ENCODE data around the gene TGFBI. TPM values are rescaled to one million over a fixed set of nuclear protein-coding genes. Genes with fewer than 3 reads are reported as not detected.

The TGFBI gene
- total RNA-seq, 4 donors from 2014 or later: 7.3 to 63.5 (median 33.3) TPM

DNA sequence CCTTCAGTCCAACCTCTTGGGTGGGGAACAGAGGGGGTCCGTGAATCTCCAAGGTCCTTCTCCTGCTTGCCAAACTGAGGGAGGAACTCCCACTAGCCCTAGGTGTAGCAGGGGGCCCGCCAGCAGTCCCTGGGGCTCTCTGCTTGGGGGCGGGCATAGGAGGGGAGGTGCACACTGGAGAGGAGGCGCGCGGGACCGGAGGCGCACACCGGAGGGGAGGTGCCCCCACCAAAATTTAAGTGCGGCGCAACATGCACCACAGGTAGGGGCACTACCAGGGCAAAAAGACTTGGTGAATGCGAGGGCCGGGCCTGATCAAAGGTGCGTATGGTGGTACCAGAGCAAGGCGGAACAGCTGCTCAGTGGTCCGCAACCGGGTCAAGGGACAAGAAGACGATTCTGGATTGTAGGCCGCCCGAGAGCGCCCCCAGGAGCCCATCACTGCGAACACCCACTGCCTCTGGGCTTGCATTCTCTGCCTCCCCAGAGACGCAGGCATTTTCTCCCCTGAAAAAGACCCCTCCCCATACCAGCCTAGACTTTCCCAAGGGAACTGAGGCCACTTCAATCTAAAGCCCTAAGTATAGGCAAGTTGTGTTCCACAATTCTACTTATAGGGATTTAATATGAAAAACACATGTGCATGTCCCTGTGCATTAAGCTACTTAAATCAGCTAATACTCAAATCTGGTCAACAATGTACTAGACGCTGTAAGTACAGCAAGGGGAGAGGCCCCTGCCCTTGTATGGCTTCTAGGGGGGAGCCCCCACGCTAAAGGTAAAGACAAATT lies 50.6 kb downstream of the TGFBI start:
- H3K4me3 ChIP-seq: peak overlapping the region in 3 of 4 donors; percentile 38 to 62 (median 45)
- no peak for DNase-seq
- TF ChIP-seq, protein P1, sequence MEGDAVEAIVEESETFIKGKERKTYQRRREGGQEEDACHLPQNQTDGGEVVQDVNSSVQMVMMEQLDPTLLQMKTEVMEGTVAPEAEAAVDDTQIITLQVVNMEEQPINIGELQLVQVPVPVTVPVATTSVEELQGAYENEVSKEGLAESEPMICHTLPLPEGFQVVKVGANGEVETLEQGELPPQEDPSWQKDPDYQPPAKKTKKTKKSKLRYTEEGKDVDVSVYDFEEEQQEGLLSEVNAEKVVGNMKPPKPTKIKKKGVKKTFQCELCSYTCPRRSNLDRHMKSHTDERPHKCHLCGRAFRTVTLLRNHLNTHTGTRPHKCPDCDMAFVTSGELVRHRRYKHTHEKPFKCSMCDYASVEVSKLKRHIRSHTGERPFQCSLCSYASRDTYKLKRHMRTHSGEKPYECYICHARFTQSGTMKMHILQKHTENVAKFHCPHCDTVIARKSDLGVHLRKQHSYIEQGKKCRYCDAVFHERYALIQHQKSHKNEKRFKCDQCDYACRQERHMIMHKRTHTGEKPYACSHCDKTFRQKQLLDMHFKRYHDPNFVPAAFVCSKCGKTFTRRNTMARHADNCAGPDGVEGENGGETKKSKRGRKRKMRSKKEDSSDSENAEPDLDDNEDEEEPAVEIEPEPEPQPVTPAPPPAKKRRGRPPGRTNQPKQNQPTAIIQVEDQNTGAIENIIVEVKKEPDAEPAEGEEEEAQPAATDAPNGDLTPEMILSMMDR (IDR thresholded peaks at IDR 0.05): no peak
- no peak for TF ChIP-seq POLR2A (IDR thresholded peaks at IDR 0.05)
- peaks cover 0 to 25% (median 0%) of the 10 kb centered on the region in 3 donors for H3K4me1 ChIP-seq
- intact Hi-C loops (cut with DNase I): loop anchor here (10.0 kb wide), 1 partner anchor 85 kb away; no protein-coding TSS in a partner anchor
- 68 to 69% methylated on average over 11 to 16 of the region's 25 CpGs for WGBS, 2 donors
- H3K27me3 ChIP-seq: peaks cover 0 to 17% (median 0%) of the 10 kb centered on the region in 4 donors
- no peaks in the 10 kb centered on the region for H3K9me3 ChIP-seq
- peak overlapping the region in 1 of 4 donors; percentile 70 for H3K27ac ChIP-seq
- H3K36me3 ChIP-seq: no peaks in the 10 kb centered on the region

DNA sequence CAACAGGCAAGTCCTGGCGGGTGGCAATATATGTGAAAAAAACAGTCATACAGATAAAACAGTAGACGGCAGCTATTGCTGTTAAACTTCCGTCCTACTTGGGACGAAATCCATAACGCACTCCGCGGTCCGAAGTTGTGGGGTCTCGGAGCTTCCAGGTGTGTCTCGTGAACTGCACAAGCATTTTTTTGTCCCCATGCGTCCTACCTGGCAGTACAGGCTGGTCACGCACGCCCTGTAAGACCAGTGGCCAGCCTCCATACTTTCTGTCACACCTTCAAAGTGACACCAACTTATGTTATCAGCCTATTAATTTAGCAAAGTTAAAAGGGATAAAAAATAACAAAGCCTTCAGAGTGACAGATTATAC lies 51.3 kb downstream of the TGFBI start:
- peaks cover 0 to 17% (median 0%) of the 10 kb centered on the region in 4 donors for H3K27me3 ChIP-seq
- peaks cover 0 to 30% (median 0%) of the 10 kb centered on the region in 3 donors for H3K4me1 ChIP-seq
- no peaks in the 10 kb centered on the region for H3K9me3 ChIP-seq
- H3K27ac ChIP-seq: peak overlapping the region in 3 of 4 donors; percentile 70 to 85 (median 76)
- TF ChIP-seq, protein P1 (IDR thresholded peaks at IDR 0.05): no peak
- TF ChIP-seq POLR2A (IDR thresholded peaks at IDR 0.05): no peak
- intact Hi-C loops (cut with DNase I): no loop called here
- DNase-seq: no peak
- H3K36me3 ChIP-seq: no peaks in the 10 kb centered on the region
- 44 to 51% methylated on average over 10 to 13 of the region's 13 CpGs for WGBS, 2 donors
- peak overlapping the region; percentile 27 to 62 (median 42) for H3K4me3 ChIP-seq

DNA sequence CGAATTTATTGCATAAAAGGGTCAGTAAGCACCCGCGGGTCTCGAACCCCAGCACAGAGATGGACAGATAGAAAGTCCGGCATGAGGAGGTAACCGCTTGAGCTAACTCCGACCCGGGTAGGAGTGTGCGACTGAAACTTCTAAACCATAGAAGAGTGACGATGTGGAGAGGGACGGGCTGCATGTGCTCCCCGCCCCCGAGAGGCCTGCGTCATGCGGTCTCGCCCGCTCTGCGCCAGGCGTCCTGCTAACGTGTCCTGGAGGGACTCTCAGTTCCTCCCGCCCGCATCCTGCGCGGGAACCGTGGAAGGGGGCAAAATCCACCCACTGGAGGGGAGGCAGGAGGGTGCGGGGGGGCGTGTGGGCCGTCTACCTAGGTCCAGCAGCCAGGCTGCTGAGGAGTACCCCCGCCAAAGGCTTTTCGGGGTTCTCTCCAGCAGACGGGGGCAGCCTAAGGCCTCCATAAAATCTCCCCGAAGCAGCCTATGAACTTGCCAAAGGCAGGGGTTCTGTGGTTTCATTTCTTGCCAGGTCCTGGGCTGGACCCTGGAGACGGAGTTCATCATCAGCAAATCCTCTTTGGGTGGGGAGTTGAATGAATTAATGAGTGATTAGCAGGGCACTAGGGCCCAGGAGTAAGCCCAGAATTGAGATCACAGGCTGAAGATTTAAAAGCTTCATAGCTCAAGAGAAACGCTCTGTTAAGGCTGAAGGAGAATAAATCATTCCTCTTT lies 51.9 kb downstream of the TGFBI start:
- H3K9me3 ChIP-seq: no peaks in the 10 kb centered on the region
- DNase-seq: peak; percentile 22
- peaks cover 0 to 30% (median 0%) of the 10 kb centered on the region in 3 donors for H3K4me1 ChIP-seq
- H3K27ac ChIP-seq: peak overlapping the region; percentile 65 to 85 (median 73)
- H3K36me3 ChIP-seq: no peaks in the 10 kb centered on the region
- H3K27me3 ChIP-seq: peaks cover 0 to 17% (median 0%) of the 10 kb centered on the region in 4 donors
- peak in 1 of 4 donors; percentile 54 for TF ChIP-seq POLR2A (IDR thresholded peaks at IDR 0.05)
- TF ChIP-seq, protein P1 (IDR thresholded peaks at IDR 0.05): no peak
- peak overlapping the region; percentile 27 to 62 (median 42) for H3K4me3 ChIP-seq
- intact Hi-C loops (cut with DNase I): no loop called here
- WGBS, 2 donors: 29 to 51% methylated on average over 15 to 20 of the region's 34 CpGs

DNA sequence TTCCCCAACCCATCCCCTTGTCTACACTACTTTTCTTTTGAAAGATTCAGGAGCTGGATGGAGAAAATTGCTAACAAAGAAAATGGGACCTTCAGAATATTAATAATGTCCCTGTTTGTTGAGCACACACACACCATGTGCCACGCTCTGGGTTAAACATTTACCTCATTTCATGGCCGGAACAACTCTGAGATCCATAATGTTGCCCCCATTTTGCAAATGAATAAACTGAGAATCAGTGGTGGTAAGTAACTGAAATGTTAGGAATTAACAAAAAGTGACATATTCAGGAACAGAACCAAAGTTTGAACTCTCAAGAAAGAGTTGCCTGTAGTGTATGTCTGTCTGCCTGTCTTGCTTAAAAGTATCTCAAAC lies 52.4 kb downstream of the TGFBI start:
- Histone ChIP-seq H3K36me3 (no peaks in the 10 kb centered on the region), H3K4me3 (peak overlapping the region in 1 of 4 donors; percentile 38), H3K9me3 (no peaks in the 10 kb centered on the region), H3K4me1 (peaks cover 0 to 30% (median 0%) of the 10 kb centered on the region in 3 donors), H3K27me3 (peaks cover 0 to 17% (median 0%) of the 10 kb centered on the region in 4 donors), H3K27ac (peak overlapping the region; percentile 65 to 85 (median 73))
- WGBS, 2 donors: 87 to 100% methylated on average over 2 of the region's 2 CpGs
- no peak for DNase-seq
- TF ChIP-seq POLR2A (IDR thresholded peaks at IDR 0.05): no peak
- TF ChIP-seq, protein P1 (IDR thresholded peaks at IDR 0.05): no peak
- intact Hi-C loops (cut with DNase I): no loop called here

Data from esophagus squamous epithelium (tissue), 5 donors.